T-cell (primary cell): ENCODE results near the gene POLR1C. TPM values are rescaled to one million over a fixed set of nuclear protein-coding genes. Genes with fewer than 3 reads are reported as not detected.

Source experiments
- ATAC-seq, 4 experiments: fragments of 200-7000 bp in 3 of 4; fragments of 150-1000 bp in 1 of 4; cut with Tn5 transposase; replicated peaks in 1 of 4; 1 replicate in 3 of 4; 2 replicates in 1 of 4; pipeline ENCODE4 v1.10.0; 2021; ENCODE audit warnings: moderate library complexity in 3 of 4, mild to moderate bottlenecking in 2 of 4, moderate number of reproducible peaks in 1 of 4
- CTCF ChIA-PET, 2 donors: fragments of 300-600 bp; sonication (Branson Sonifier 250); formaldehyde crosslinking; loops; one replicate each; lab custom pipeline; 2022; ENCODE audit warnings: antibody characterized with exemption in 2 of 2; lab: Charles Lee
- POLR2A ChIA-PET, 2 donors: fragments of 300-600 bp; sonication (Branson Sonifier 250); formaldehyde crosslinking; loops; one replicate each; lab custom pipeline; 2022; ENCODE audit warnings: antibody characterized with exemption in 2 of 2; lab: Charles Lee
- DNase-seq, 35 experiments: peaks; one replicate each; pipeline versions ENCODE4 v3.0.0 to v3.0.0-alpha.2; 2013 to 2023
- H3K27ac ChIP-seq: one replicate; pipeline ENCODE4 v1.5.1; 2013; ENCODE audit warnings: low read length
- H3K27me3 ChIP-seq, 2 experiments: replicated peaks in 1 of 2; 1 replicate in 1 of 2; 2 replicates in 1 of 2; pipeline versions ENCODE4 v1.6.1 to v1.7.0; 2013; ENCODE audit warnings: low read length in 1 of 2, mixed read lengths in 1 of 2; ENCODE audit not compliant: control insufficient read depth in 2 of 2, insufficient read depth in 2 of 2; ENCODE audit errors: extremely low read depth in 1 of 2
- H3K36me3 ChIP-seq, 2 donors: 1 replicate in 1 of 2; 2 replicates in 1 of 2; pipeline versions ENCODE4 v1.6.1 to v1.7.0; 2013; ENCODE audit warnings: low read length in 1 of 2; ENCODE audit not compliant: control insufficient read depth in 2 of 2, insufficient read depth in 1 of 2; ENCODE audit errors: extremely low read depth in 1 of 2
- H3K4me1 ChIP-seq, 2 experiments: 1 replicate in 1 of 2; 2 replicates in 1 of 2; pipeline versions ENCODE4 v1.6.1 to v1.7.0; 2013; ENCODE audit warnings: low read length in 2 of 2, mixed read lengths in 1 of 2; ENCODE audit not compliant: insufficient read depth in 2 of 2, control insufficient read depth in 1 of 2; ENCODE audit errors: extremely low read depth in 1 of 2
- H3K4me3 ChIP-seq, 2 donors: 1 replicate in 1 of 2; 2 replicates in 1 of 2; pipeline versions ENCODE4 v1.5.1 to v1.7.0; 2013; ENCODE audit warnings: mild to moderate bottlenecking in 2 of 2, low read length in 1 of 2, moderate library complexity in 1 of 2; ENCODE audit not compliant: control insufficient read depth in 1 of 2; ENCODE audit errors: extremely low read depth in 1 of 2
- H3K9me3 ChIP-seq: 2 replicates; pipeline ENCODE4 v1.7.0; 2013
- H3K27ac Mint-ChIP-seq, 2 donors: one replicate each; pipeline ENCODE4 v1.8.0; 2020 to 2021; ENCODE audit warnings: mild to moderate bottlenecking in 2 of 2, mixed read lengths in 2 of 2
- H3K27me3 Mint-ChIP-seq, 2 donors: one replicate each; pipeline ENCODE4 v1.8.0; 2021 to 2022; ENCODE audit warnings: mixed read lengths in 2 of 2
- H3K36me3 Mint-ChIP-seq: one replicate; pipeline ENCODE4 v1.8.0; 2021; ENCODE audit warnings: mixed read lengths
- H3K4me1 Mint-ChIP-seq, 3 donors: one replicate each; pipeline ENCODE4 v1.8.0; 2020 to 2022; ENCODE audit warnings: mixed read lengths in 3 of 3, mild to moderate bottlenecking in 1 of 3
- H3K4me3 Mint-ChIP-seq, 3 donors: one replicate each; pipeline ENCODE4 v1.8.0; 2020 to 2022; ENCODE audit warnings: mild to moderate bottlenecking in 3 of 3, mixed read lengths in 3 of 3, moderate library complexity in 3 of 3
- H3K9me3 Mint-ChIP-seq, 3 donors: one replicate each; pipeline ENCODE4 v1.8.0; 2020 to 2022; ENCODE audit warnings: mixed read lengths in 3 of 3
- WGBS: methylation state at CpG from one replicate; pipeline ENCODE4 v1.1.5; 2013; ENCODE audit warnings: missing lambda C conversion rate; ENCODE audit not compliant: insufficient coverage; 5-methylcytosine and 5-hydroxymethylcytosine counted together
- total RNA-seq, 35 experiments: library from RNA in 6 of 35; stranded (reverse) in 6 of 35; fragments of 120-200 nt in 1 of 35; gene quantifications; one replicate each; pipeline versions ENCODE4 v1.2.1 to v1.2.4 and lab custom pipeline; 2013 to 2026

Gene POLR1C
- total RNA-seq, 5 donors from 2014 or later (not counting 1 experiment from before 2014, with no cell fraction given), result 42.3 to 49.8 (median 46.1) TPM

- DNase-seq, result peak in 3 of 35 experiments; percentile 15 to 33 (median 16)
- Mint-ChIP-seq H3K27ac (peak overlapping the region; percentile 75 to 94), H3K9me3 (no peaks in the 10 kb centered on the region), H3K4me3 (peak overlapping the region; percentile 92 to 99 (median 93)), H3K36me3 (peaks cover under 1% of the 10 kb centered on the region), H3K27me3 (no peaks in the 10 kb centered on the region), H3K4me1 (peaks cover 48 to 54% (median 49%) of the 10 kb centered on the region in 3 donors)
- ATAC-seq, result no peak
- Histone ChIP-seq H3K36me3 (peaks cover 0 to 2% of the 10 kb centered on the region in 2 donors), H3K9me3 (no peaks in the 10 kb centered on the region), H3K27me3 (peaks cover 0 to 4% of the 10 kb centered on the region in 2 experiments), H3K27ac (peak overlapping the region; percentile 91), H3K4me3 (peak overlapping the region; percentile 69 to 78), H3K4me1 (peaks cover 11 to 18% of the 10 kb centered on the region in 2 experiments)
- ChIA-PET CTCF (interaction anchor here in 1 of 2 donors (0.5 to 1.4 kb wide), 2 partner anchors 26 to 39 kb away, joined by 3 read pairs; partner anchors contain the start of genes POLR1C and YIPF3), POLR2A (interaction anchor here (0.5 to 1.1 kb wide), 7 partner anchors 15 to 1238 kb away, joined by 3 to 5 read pairs (median 3); partner anchors contain the start of gene PEX6 (in 1 of the 2))
- 23% methylated on average over 2 of the region's 3 CpGs for WGBS
Measured at GRCh38 chr6:43478008-43478372, 38.9 kb upstream of the POLR1C start.

GRCh38 chr6:43481075-43481474, 35.8 kb upstream of the POLR1C start:
- no peak overlapping the region for H3K27ac Mint-ChIP-seq
- H3K4me1 Mint-ChIP-seq, result peaks cover 55 to 66% (median 60%) of the 10 kb centered on the region in 3 donors
- Histone ChIP-seq H3K9me3 (no peaks in the 10 kb centered on the region), H3K4me3 (no peak overlapping the region), H3K36me3 (peaks cover 0 to 6% of the 10 kb centered on the region in 2 donors), H3K4me1 (peaks cover 11 to 18% of the 10 kb centered on the region in 2 experiments), H3K27ac (no peak overlapping the region), H3K27me3 (no peaks in the 10 kb centered on the region)
- POLR2A ChIA-PET, result interaction anchor here (0.6 to 0.7 kb wide), 4 partner anchors 10 to 1260 kb away, joined by 5 to 15 read pairs (median 8); partner anchors contain the start of gene ABCC10 (in 1 of the 2)
- DNase-seq, result no peak
- no CpG with 5 or more reads among the region's 2 CpGs for WGBS
- H3K27me3 Mint-ChIP-seq, result no peaks in the 10 kb centered on the region
- H3K36me3 Mint-ChIP-seq, result peaks cover 11% of the 10 kb centered on the region
- ATAC-seq, result no peak
- CTCF ChIA-PET, result interaction anchor here in 1 of 2 donors (0.6 to 0.9 kb wide), 2 partner anchors 9 to 82 kb away, joined by 3 to 7 read pairs; no protein-coding TSS in a partner anchor
- no peak overlapping the region for H3K4me3 Mint-ChIP-seq
- H3K9me3 Mint-ChIP-seq, result no peaks in the 10 kb centered on the region

- peaks cover 51 to 63% (median 57%) of the 10 kb centered on the region in 3 donors for H3K4me1 Mint-ChIP-seq
- H3K27me3 Mint-ChIP-seq, result no peaks in the 10 kb centered on the region
- DNase-seq, result no peak
- peaks cover 10 to 17% of the 10 kb centered on the region in 2 experiments for H3K4me1 ChIP-seq
- H3K36me3 ChIP-seq, result peaks cover 0 to 6% of the 10 kb centered on the region in 2 donors
- no peak overlapping the region for H3K4me3 Mint-ChIP-seq
- H3K9me3 Mint-ChIP-seq, result no peaks in the 10 kb centered on the region
- no peaks in the 10 kb centered on the region for H3K9me3 ChIP-seq
- H3K27ac Mint-ChIP-seq, result no peak overlapping the region
- H3K4me3 ChIP-seq, result no peak overlapping the region
- H3K27ac ChIP-seq, result no peak overlapping the region
- CTCF ChIA-PET, result interaction anchor here in 1 of 2 donors (0.6 kb wide), 1 partner anchor 8 kb away, joined by 7 read pairs; no protein-coding TSS in a partner anchor
- H3K27me3 ChIP-seq, result no peaks in the 10 kb centered on the region
- 95% methylated on average over 4 of the region's 11 CpGs for WGBS
- H3K36me3 Mint-ChIP-seq, result peaks cover 11% of the 10 kb centered on the region
- no peak for ATAC-seq
- POLR2A ChIA-PET, result interaction anchor here (0.6 to 0.7 kb wide), 3 partner anchors 55 to 1261 kb away, joined by 7 to 15 read pairs (median 8); partner anchors contain the start of gene ABCC10 (in 1 of the 2)
Measured at GRCh38 chr6:43481591-43482236, 35.2 kb upstream of the POLR1C start.

DNA sequence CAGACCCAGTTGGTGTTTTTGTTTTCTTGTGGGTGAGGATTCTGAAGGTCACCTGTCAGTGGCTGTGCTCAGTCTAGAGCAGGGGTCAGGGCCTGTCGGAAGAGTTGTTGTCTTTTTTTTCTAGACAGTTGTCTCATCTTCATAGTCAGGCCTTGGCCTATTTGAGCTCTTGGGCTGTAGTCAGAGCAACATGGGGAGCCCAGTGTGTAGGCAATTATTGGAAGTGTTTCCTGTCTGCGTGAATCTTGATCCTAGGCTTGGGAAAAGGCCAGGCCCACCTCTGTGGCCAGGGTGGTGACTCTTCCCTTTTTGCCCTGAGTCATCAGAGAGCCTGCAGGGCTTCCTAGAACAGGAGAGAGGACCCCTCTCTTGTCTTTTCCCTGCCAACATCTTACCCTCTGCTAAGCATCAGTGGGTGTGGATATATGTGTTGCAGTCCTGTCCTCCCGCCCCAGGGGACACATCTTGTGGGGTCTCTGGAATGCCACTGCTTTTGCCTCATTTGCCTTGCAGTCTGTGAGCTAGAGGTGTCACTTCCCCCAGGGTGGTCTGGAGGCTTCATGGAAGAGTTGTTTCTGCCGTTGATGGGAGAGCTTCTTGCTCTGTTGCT, 28.1 kb upstream of the POLR1C start:
- 91% methylated on average over 2 of the region's 4 CpGs for WGBS

GRCh38 chr6:43489277-43490072, 27.4 kb upstream of the POLR1C start:
- ChIA-PET POLR2A (no interaction called here), CTCF (interaction anchor here in 1 of 2 donors (0.6 to 0.7 kb wide), 2 partner anchors 8 to 17 kb away, joined by 3 to 7 read pairs; no protein-coding TSS in a partner anchor)
- no peak overlapping the region for H3K4me3 ChIP-seq
- no peak overlapping the region for H3K27ac ChIP-seq
- no peak overlapping the region for H3K27ac Mint-ChIP-seq
- H3K9me3 Mint-ChIP-seq, result no peaks in the 10 kb centered on the region
- no peaks in the 10 kb centered on the region for H3K27me3 Mint-ChIP-seq
- H3K4me1 ChIP-seq, result peaks cover 0 to 25% of the 10 kb centered on the region in 2 experiments
- no peak for DNase-seq
- no peak for ATAC-seq
- no peak overlapping the region for H3K4me3 Mint-ChIP-seq
- peaks cover 0 to 22% of the 10 kb centered on the region in 2 donors for H3K36me3 ChIP-seq
- peaks cover 14% of the 10 kb centered on the region for H3K36me3 Mint-ChIP-seq
- peaks cover 25 to 47% (median 34%) of the 10 kb centered on the region in 3 donors for H3K4me1 Mint-ChIP-seq
- H3K27me3 ChIP-seq, result no peaks in the 10 kb centered on the region
- H3K9me3 ChIP-seq, result no peaks in the 10 kb centered on the region
- 91% methylated on average over 8 of the region's 12 CpGs for WGBS

More for the DNA sequence above, 28.1 kb upstream of the POLR1C start:
- no peak overlapping the region for H3K4me3 Mint-ChIP-seq
- Histone ChIP-seq H3K27me3 (no peaks in the 10 kb centered on the region), H3K4me1 (peaks cover 0 to 18% of the 10 kb centered on the region in 2 experiments), H3K27ac (no peak overlapping the region), H3K9me3 (no peaks in the 10 kb centered on the region), H3K4me3 (no peak overlapping the region), H3K36me3 (peaks cover 0 to 22% of the 10 kb centered on the region in 2 donors)
- CTCF ChIA-PET, result interaction anchor here in 1 of 2 donors (0.7 kb wide), 1 partner anchor 18 kb away, joined by 3 read pairs; no protein-coding TSS in a partner anchor
- no peaks in the 10 kb centered on the region for H3K9me3 Mint-ChIP-seq
- POLR2A ChIA-PET, result no interaction called here
- ATAC-seq (no peak), DNase-seq (no peak)
- H3K36me3 Mint-ChIP-seq, result peaks cover 14% of the 10 kb centered on the region
- H3K4me1 Mint-ChIP-seq, result peaks cover 19 to 40% (median 27%) of the 10 kb centered on the region in 3 donors
- no peak overlapping the region for H3K27ac Mint-ChIP-seq
- H3K27me3 Mint-ChIP-seq, result no peaks in the 10 kb centered on the region
